RWPE1 (cell line): ENCODE results near the gene TGM6.

ENCODE experiments used
- CTCF ChIA-PET: fragments of 350-600 bp; sonication (Branson Sonifier 250); formaldehyde crosslinking; extraction: SDS; loops from one replicate; lab custom pipeline; 2021; lab: Yijun Ruan, JAX
- POLR2A ChIA-PET: fragments of 400-600 bp; formaldehyde crosslinking; extraction: SDS; loops from one replicate; lab custom pipeline; 2020; ENCODE audit warnings: antibody characterized with exemption; ENCODE audit not compliant: low non-redundant PET; lab: Yijun Ruan, JAX
- DNase-seq: peaks from one replicate; pipeline ENCODE4 v3.0.0; 2012; ENCODE audit warnings: low spot score
- H3K27ac ChIP-seq: fragments of 450-650 bp; 2 replicates; pipeline ENCODE4 v1.5.1; 2017
- TF ChIP-seq, protein P1 (sequence below): fragments of 450-650 bp; conservative IDR thresholded peaks from 2 replicates; pipeline ENCODE4 v1.5.1; 2017; ENCODE audit warnings: low read depth, mild to moderate bottlenecking

TGM6 gene

DNA sequence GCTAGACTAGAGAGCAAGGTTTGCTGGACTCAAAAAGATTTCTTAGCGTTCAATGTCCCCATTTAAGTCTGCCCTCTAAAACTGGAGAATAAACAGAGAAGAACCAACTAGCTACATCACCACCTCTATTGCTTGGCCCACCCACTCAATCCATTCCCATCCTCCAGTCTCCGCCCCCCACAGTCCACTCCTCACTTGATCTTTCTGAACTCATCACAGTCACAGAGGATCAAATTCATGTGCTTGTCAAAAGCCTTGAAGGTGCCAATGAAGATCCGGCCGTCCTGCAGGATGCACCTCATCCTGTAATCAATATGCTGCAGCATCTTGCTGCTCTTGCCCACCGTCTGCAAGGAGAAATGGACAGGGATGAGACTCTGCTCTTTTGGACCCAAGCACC is 86.7 kb downstream of the TGM6 start:
- no peak for DNase-seq
- ChIA-PET POLR2A (no interaction called here), CTCF (interaction anchor here (0.6 to 1.4 kb wide), 2 partner anchors 12 to 449 kb away, joined by 3 to 4 read pairs; no protein-coding TSS in a partner anchor)
- TF ChIP-seq, protein P1, sequence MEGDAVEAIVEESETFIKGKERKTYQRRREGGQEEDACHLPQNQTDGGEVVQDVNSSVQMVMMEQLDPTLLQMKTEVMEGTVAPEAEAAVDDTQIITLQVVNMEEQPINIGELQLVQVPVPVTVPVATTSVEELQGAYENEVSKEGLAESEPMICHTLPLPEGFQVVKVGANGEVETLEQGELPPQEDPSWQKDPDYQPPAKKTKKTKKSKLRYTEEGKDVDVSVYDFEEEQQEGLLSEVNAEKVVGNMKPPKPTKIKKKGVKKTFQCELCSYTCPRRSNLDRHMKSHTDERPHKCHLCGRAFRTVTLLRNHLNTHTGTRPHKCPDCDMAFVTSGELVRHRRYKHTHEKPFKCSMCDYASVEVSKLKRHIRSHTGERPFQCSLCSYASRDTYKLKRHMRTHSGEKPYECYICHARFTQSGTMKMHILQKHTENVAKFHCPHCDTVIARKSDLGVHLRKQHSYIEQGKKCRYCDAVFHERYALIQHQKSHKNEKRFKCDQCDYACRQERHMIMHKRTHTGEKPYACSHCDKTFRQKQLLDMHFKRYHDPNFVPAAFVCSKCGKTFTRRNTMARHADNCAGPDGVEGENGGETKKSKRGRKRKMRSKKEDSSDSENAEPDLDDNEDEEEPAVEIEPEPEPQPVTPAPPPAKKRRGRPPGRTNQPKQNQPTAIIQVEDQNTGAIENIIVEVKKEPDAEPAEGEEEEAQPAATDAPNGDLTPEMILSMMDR, result no peak
- H3K27ac ChIP-seq, result no peak overlapping the region

DNA sequence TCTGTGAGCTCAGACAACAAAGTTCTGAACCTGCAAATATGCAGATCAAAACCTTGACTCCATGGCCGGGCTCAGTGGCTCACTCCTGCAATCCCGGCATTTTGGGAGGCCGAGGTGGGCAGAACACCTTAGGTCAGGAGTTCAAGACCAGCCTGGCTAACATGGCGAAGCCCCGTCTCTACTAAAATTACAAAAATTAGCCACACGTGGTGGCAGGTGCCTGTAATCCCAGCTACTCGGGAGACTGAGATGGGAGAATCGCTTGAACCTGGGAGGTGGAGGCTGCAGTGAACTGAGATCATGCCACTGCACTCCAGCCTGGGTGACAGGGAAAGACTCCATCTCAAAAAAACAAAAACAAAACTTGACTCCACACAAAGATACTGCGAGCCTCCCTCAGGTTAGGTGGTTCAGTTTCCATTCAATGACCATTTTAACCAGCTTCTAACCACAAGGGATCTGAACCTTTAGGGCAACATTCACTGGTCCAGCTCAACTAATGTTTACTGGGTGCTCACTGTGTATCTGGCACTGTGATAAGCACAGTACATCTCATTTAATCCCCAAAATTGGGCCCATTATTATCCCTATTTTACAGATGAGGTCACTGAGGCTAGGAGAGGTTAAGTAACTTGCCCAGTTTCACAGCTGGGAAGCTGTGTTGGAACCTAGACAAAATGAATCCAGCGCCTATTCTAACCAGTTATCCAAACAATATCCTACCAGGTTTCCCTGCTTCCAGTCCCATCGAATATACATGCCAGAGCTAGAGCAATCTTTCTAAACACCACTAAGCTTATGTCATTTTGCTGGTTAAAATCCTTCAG is 88.1 kb downstream of the TGM6 start:
- H3K27ac ChIP-seq, result peak overlapping the region; percentile 91
- ChIA-PET CTCF (interaction anchor here (1.4 kb wide), 1 partner anchor 17 kb away, joined by 8 read pairs; no protein-coding TSS in a partner anchor), POLR2A (no interaction called here)
- no peak for DNase-seq
- TF ChIP-seq, protein P1, result no peak

DNA sequence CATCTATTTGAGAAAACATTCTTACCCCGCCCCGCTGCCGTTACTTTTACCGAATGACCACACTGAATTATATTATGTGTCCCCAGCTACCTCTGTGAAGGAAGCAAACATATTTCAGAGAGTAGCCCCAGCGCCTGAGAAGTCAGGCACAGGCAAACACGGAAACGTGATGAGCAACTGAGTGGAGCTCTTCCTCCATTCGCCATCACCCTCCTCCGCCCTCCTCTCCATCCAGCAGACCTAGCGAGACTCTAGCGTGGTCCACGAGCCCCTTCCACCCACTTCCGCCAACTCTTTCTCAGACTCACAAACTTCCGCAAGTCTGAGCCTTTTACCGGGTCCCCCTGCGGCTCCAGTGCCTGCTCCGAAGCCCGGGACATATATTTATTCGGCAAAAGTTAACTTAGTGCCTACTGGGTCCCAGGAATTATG is 89.3 kb downstream of the TGM6 start:
- peak; percentile 68 for DNase-seq
- CTCF ChIA-PET, result interaction anchor here (1.4 kb wide), 1 partner anchor 18 kb away, joined by 4 read pairs; no protein-coding TSS in a partner anchor
- H3K27ac ChIP-seq, result peak overlapping the region; percentile 91

DNA sequence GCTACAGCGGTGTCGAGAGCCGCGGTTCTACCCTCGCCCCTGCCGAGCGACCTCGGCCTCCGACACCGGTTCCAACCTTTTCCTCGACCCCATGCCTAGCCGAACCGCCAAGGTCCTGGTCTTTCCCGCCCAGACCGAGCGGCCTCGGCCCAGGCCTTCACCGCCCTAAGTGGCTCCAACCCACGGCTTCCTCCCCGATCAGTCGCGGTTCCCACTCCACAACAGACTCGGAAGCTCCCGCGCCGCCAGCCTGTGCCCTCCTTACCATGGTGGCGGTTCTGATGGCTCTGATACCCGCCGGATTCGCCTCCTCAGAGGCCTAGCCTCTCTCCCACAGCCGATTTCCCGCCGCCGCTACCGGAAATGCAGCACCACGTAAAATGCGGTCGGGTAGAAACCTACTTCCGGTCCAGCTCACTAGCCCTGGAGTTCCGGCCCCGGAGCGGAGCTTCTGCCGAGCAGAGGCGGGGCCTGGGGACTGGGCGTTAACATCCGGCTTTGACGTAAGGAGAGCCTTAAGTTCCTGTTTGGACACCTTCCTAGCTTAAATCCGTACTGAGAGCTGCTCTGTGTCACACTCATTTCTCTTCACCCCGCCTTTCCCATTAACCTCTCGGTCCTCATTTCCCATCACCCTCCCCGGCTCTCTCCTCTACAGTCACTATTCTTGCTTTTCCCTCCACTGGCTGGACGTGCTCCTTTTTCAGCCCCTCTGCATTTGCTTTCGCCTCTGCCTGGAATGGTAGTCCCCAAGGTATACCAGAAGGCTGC is 89.9 kb downstream of the TGM6 start, which contains the start of gene SNRPB:
Gene SNRPB (minus strand): TSS at position 367 of the 771 bp plus-strand sequence. CDS start 99 bp downstream, at position 268.
- peak within 1 kb of the TSS; percentile 91 for H3K27ac ChIP-seq
- DNase-seq, result peak; percentile 99
- ChIA-PET POLR2A (interaction anchor here (0.6 kb wide), 1 partner anchor 781 kb away, joined by 3 read pairs; no protein-coding TSS in a partner anchor), CTCF (interaction anchor here (0.8 to 1.4 kb wide), 2 partner anchors 18 to 264 kb away, joined by 4 to 6 read pairs; no protein-coding TSS in a partner anchor)
- TF ChIP-seq, protein P1, result no peak

More for the DNA sequence above, 89.3 kb downstream of the TGM6 start:
- TF ChIP-seq, protein P1, result no peak
- POLR2A ChIA-PET, result interaction anchor here (0.6 kb wide), 1 partner anchor 781 kb away, joined by 3 read pairs; no protein-coding TSS in a partner anchor

DNA sequence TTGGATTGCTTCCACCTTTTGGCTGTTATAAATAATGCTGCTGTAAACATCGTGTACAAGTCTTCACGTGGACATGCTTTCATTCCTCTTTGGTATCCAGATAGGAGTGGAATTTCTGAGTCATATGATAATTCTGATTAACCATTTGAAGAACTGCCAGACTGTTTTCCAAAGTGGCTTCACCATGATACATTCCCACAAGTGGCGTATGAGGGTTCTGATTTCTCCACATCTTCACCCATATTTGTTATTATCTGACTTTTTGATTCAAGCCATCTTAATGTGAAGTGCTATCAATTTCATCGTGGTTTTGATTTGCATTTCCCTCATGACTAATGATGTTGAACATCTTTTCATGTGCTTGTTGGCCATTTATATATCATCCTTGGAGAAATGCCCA is 92.8 kb downstream of the TGM6 start:
- ChIA-PET CTCF (no interaction called here), POLR2A (no interaction called here)
- peak; percentile 17 for DNase-seq
- no peak overlapping the region for H3K27ac ChIP-seq
- TF ChIP-seq, protein P1, result no peak
